ENCODE measurements around the gene PRSS33.
A peak's percentile ranks its signal among the peaks of the same experiment; 100 is the strongest.

The PRSS33 gene

GRCh38 chr16:2779978-2780898, 7.1 kb downstream of the PRSS33 start:
- Histone ChIP-seq H3K27ac (ENCODE audit: low read length) (no peak overlapping the region), H3K4me1 (ENCODE audit: control insufficient read depth in 1 of 2, insufficient read depth in 2 of 2, low read length in 2 of 2) (peaks cover 6 to 30% of the 10 kb centered on the region in 2 donors), H3K27me3 (ENCODE audit: low read depth, low read length) (peaks cover 2% of the 10 kb centered on the region), H3K4me3 (ENCODE audit: low read depth in 1 of 2, low read length in 2 of 2) (no peak overlapping the region), H3K9me3 (ENCODE audit: control insufficient read depth in 1 of 2, low read length in 2 of 2) (no peaks in the 10 kb centered on the region), H3K36me3 (ENCODE audit: control insufficient read depth in 1 of 2, insufficient read depth in 2 of 2, low read length in 2 of 2) (no peaks in the 10 kb centered on the region)

- Histone ChIP-seq H3K36me3 (ENCODE audit: control insufficient read depth in 1 of 2, insufficient read depth in 2 of 2, low read length in 2 of 2) (peaks cover 0 to 7% of the 10 kb centered on the region in 2 donors), H3K27me3 (ENCODE audit: low read depth, low read length) (no peaks in the 10 kb centered on the region), H3K9me3 (ENCODE audit: control insufficient read depth in 1 of 2, low read length in 2 of 2) (no peaks in the 10 kb centered on the region), H3K4me3 (ENCODE audit: low read depth in 1 of 2, low read length in 2 of 2) (no peak overlapping the region), H3K4me1 (ENCODE audit: control insufficient read depth in 1 of 2, insufficient read depth in 2 of 2, low read length in 2 of 2) (peaks cover 6 to 33% of the 10 kb centered on the region in 2 donors), H3K27ac (ENCODE audit: low read length) (no peak overlapping the region)
These were observed 8.0 kb downstream of the PRSS33 start for GRCh38 chr16:2779151-2779920.

- Histone ChIP-seq H3K9me3 (ENCODE audit: control insufficient read depth in 1 of 2, low read length in 2 of 2) (no peaks in the 10 kb centered on the region), H3K4me1 (ENCODE audit: control insufficient read depth in 1 of 2, insufficient read depth in 2 of 2, low read length in 2 of 2) (peaks cover 6 to 34% of the 10 kb centered on the region in 2 donors), H3K27ac (ENCODE audit: low read length) (peak overlapping the region; percentile 97), H3K36me3 (ENCODE audit: control insufficient read depth in 1 of 2, insufficient read depth in 2 of 2, low read length in 2 of 2) (peaks cover 0 to 14% of the 10 kb centered on the region in 2 donors), H3K27me3 (ENCODE audit: low read depth, low read length) (no peaks in the 10 kb centered on the region), H3K4me3 (ENCODE audit: low read depth in 1 of 2, low read length in 2 of 2) (peak overlapping the region; percentile 86 to 89)
These were observed 8.8 kb downstream of the PRSS33 start for GRCh38 chr16:2778630-2778958.

- Histone ChIP-seq H3K36me3 (ENCODE audit: control insufficient read depth in 1 of 2, insufficient read depth in 2 of 2, low read length in 2 of 2) (peaks cover 0 to 19% of the 10 kb centered on the region in 2 donors), H3K4me1 (ENCODE audit: control insufficient read depth in 1 of 2, insufficient read depth in 2 of 2, low read length in 2 of 2) (peaks cover 6 to 34% of the 10 kb centered on the region in 2 donors), H3K4me3 (ENCODE audit: low read depth in 1 of 2, low read length in 2 of 2) (peak overlapping the region; percentile 86 to 89), H3K27ac (ENCODE audit: low read length) (peak overlapping the region; percentile 97), H3K27me3 (ENCODE audit: low read depth, low read length) (no peaks in the 10 kb centered on the region), H3K9me3 (ENCODE audit: control insufficient read depth in 1 of 2, low read length in 2 of 2) (no peaks in the 10 kb centered on the region)
These were observed 9.3 kb downstream of the PRSS33 start for GRCh38 chr16:2777903-2778629.

GRCh38 chr16:2777231-2777902, 10.0 kb downstream of the PRSS33 start, which contains the start of gene ELOB:
TSS of gene ELOB (minus strand) at chr16:2777280. CDS start at chr16:2777239, 41 bp downstream.
- H3K4me3 ChIP-seq (ENCODE audit: low read depth in 1 of 2, low read length in 2 of 2): peak within 1 kb of the TSS; percentile 89 to 94
- no peaks in the 10 kb centered on the region for H3K9me3 ChIP-seq (ENCODE audit: control insufficient read depth in 1 of 2, low read length in 2 of 2)
- no peaks in the 10 kb centered on the region for H3K27me3 ChIP-seq (ENCODE audit: low read depth, low read length)
- H3K27ac ChIP-seq (ENCODE audit: low read length): peak within 1 kb of the TSS; percentile 97
- H3K36me3 ChIP-seq (ENCODE audit: control insufficient read depth in 1 of 2, insufficient read depth in 2 of 2, low read length in 2 of 2): peaks cover 0 to 24% of the 10 kb centered on the region in 2 donors
- H3K4me1 ChIP-seq (ENCODE audit: control insufficient read depth in 1 of 2, insufficient read depth in 2 of 2, low read length in 2 of 2): peaks cover 6 to 34% of the 10 kb centered on the region in 2 donors

- peaks cover 6 to 34% of the 10 kb centered on the region in 2 donors for H3K4me1 ChIP-seq (ENCODE audit: control insufficient read depth in 1 of 2, insufficient read depth in 2 of 2, low read length in 2 of 2)
- H3K27ac ChIP-seq (ENCODE audit: low read length): peak overlapping the region; percentile 39
- H3K36me3 ChIP-seq (ENCODE audit: control insufficient read depth in 1 of 2, insufficient read depth in 2 of 2, low read length in 2 of 2): peaks cover 7 to 30% of the 10 kb centered on the region in 2 donors
These were observed 10.7 kb downstream of the PRSS33 start for GRCh38 chr16:2776500-2777139.

GRCh38 chr16:2775765-2776499, 11.4 kb downstream of the PRSS33 start:
- Histone ChIP-seq H3K27ac (ENCODE audit: low read length) (peak overlapping the region; percentile 39), H3K4me1 (ENCODE audit: control insufficient read depth in 1 of 2, insufficient read depth in 2 of 2, low read length in 2 of 2) (peaks cover 6 to 34% of the 10 kb centered on the region in 2 donors), H3K27me3 (ENCODE audit: low read depth, low read length) (no peaks in the 10 kb centered on the region)

More at GRCh38 chr16:2776500-2777139, 10.7 kb downstream of the PRSS33 start:
- no peaks in the 10 kb centered on the region for H3K9me3 ChIP-seq (ENCODE audit: control insufficient read depth in 1 of 2, low read length in 2 of 2)
- H3K27me3 ChIP-seq (ENCODE audit: low read depth, low read length): no peaks in the 10 kb centered on the region
- peak overlapping the region; percentile 87 to 94 for H3K4me3 ChIP-seq (ENCODE audit: low read depth in 1 of 2, low read length in 2 of 2)

GRCh38 chr16:2775131-2775716, 12.1 kb downstream of the PRSS33 start:
- H3K4me3 ChIP-seq (ENCODE audit: low read depth in 1 of 2, low read length in 2 of 2): peak overlapping the region in 1 of 2 donors; percentile 94
- no peaks in the 10 kb centered on the region for H3K9me3 ChIP-seq (ENCODE audit: control insufficient read depth in 1 of 2, low read length in 2 of 2)
- no peak overlapping the region for H3K27ac ChIP-seq (ENCODE audit: low read length)

More at GRCh38 chr16:2775765-2776499, 11.4 kb downstream of the PRSS33 start:
- no peaks in the 10 kb centered on the region for H3K9me3 ChIP-seq (ENCODE audit: control insufficient read depth in 1 of 2, low read length in 2 of 2)
- H3K4me3 ChIP-seq (ENCODE audit: low read depth in 1 of 2, low read length in 2 of 2): peak overlapping the region; percentile 87 to 94
- peaks cover 13 to 37% of the 10 kb centered on the region in 2 donors for H3K36me3 ChIP-seq (ENCODE audit: control insufficient read depth in 1 of 2, insufficient read depth in 2 of 2, low read length in 2 of 2)

GRCh38 chr16:2774161-2774891, 13.0 kb downstream of the PRSS33 start:
- no peaks in the 10 kb centered on the region for H3K27me3 ChIP-seq (ENCODE audit: low read depth, low read length)
- no peak overlapping the region for H3K27ac ChIP-seq (ENCODE audit: low read length)
- H3K36me3 ChIP-seq (ENCODE audit: control insufficient read depth in 1 of 2, insufficient read depth in 2 of 2, low read length in 2 of 2): peaks cover 29 to 53% of the 10 kb centered on the region in 2 donors
- peaks cover 6 to 40% of the 10 kb centered on the region in 2 donors for H3K4me1 ChIP-seq (ENCODE audit: control insufficient read depth in 1 of 2, insufficient read depth in 2 of 2, low read length in 2 of 2)
- no peaks in the 10 kb centered on the region for H3K9me3 ChIP-seq (ENCODE audit: control insufficient read depth in 1 of 2, low read length in 2 of 2)
- no peak overlapping the region for H3K4me3 ChIP-seq (ENCODE audit: low read depth in 1 of 2, low read length in 2 of 2)

More at GRCh38 chr16:2775131-2775716, 12.1 kb downstream of the PRSS33 start:
- Histone ChIP-seq H3K4me1 (ENCODE audit: control insufficient read depth in 1 of 2, insufficient read depth in 2 of 2, low read length in 2 of 2) (peaks cover 6 to 34% of the 10 kb centered on the region in 2 donors), H3K27me3 (ENCODE audit: low read depth, low read length) (no peaks in the 10 kb centered on the region), H3K36me3 (ENCODE audit: control insufficient read depth in 1 of 2, insufficient read depth in 2 of 2, low read length in 2 of 2) (peaks cover 20 to 44% of the 10 kb centered on the region in 2 donors)

All from muscle layer of duodenum (tissue), 2 donors.